Thoracic aorta (tissue), 2 donors: Measurements from ENCODE around the gene DNM3. TPM values are rescaled to one million over a fixed set of nuclear protein-coding genes. Genes with fewer than 3 reads are reported as not detected.

Source experiments
- ATAC-seq: fragments of 150-250 bp; one replicate; pipeline ENCODE4 v1.8.0; 2017; ENCODE audit warnings: low read depth; ENCODE audit not compliant: insufficient number of reproducible peaks, low FRiP score
- DNase-seq: peaks from one replicate; pipeline ENCODE4 v3.0.0-alpha.2; 2020; ENCODE audit warnings: low spot score
- H3K27ac ChIP-seq, 2 donors: fragments of 200-600 bp; sonication (generic); 1 replicate in 1 of 2; 2 replicates in 1 of 2; pipeline ENCODE4 v1.5.1; 2016; ENCODE audit warnings: mild to moderate bottlenecking in 2 of 2, moderate library complexity in 2 of 2
- H3K27me3 ChIP-seq: fragments of 200-600 bp; sonication (generic); replicated peaks from 2 replicates; pipeline ENCODE4 v1.6.0; 2016; ENCODE audit warnings: mild to moderate bottlenecking; ENCODE audit not compliant: insufficient read depth
- H3K36me3 ChIP-seq: fragments of 200-600 bp; sonication (generic); one replicate; pipeline ENCODE4 v1.5.1; 2016
- H3K4me1 ChIP-seq, 2 donors: fragments of 200-600 bp; sonication (generic); 1 replicate in 1 of 2; 2 replicates in 1 of 2; pipeline versions ENCODE4 v1.5.1 to v1.6.0; 2016; ENCODE audit warnings: low read depth in 2 of 2, mild to moderate bottlenecking in 1 of 2; ENCODE audit not compliant: control insufficient read depth in 1 of 2
- H3K4me3 ChIP-seq: fragments of 200-600 bp; sonication (generic); 2 replicates; pipeline ENCODE4 v1.5.1; 2016; ENCODE audit warnings: mild to moderate bottlenecking
- H3K9me3 ChIP-seq: fragments of 200-600 bp; sonication (generic); 2 replicates; pipeline ENCODE4 v1.5.1; 2016
- CTCF ChIP-seq: fragments of 200-600 bp; sonication (generic); IDR thresholded peaks from one replicate; pipeline ENCODE4 v1.5.1; 2019; ENCODE audit warnings: antibody characterized with exemption
- total RNA-seq, 2 donors: library from RNA; depleted of rRNA; stranded (reverse); fragments of >200 nt; gene quantifications; one replicate each; pipeline versions ENCODE4 v1.1.0 to v1.2.3, GENCODE V29; 2016

DNM3 gene
- total RNA-seq, 2 donors from 2014 or later, result 5.8 to 7.5 TPM

GRCh38 chr1:171817511-171818265 lies 23.6 kb upstream of the DNM3 start:
- Histone ChIP-seq H3K4me3 (no peak overlapping the region), H3K27me3 (no peaks in the 10 kb centered on the region), H3K27ac (no peak overlapping the region), H3K9me3 (no peaks in the 10 kb centered on the region), H3K36me3 (no peaks in the 10 kb centered on the region), H3K4me1 (no peaks in the 10 kb centered on the region)
- ATAC-seq (no peak), DNase-seq (no peak)
- TF ChIP-seq CTCF, result no peak

- Histone ChIP-seq H3K36me3 (no peaks in the 10 kb centered on the region), H3K9me3 (no peaks in the 10 kb centered on the region), H3K27me3 (no peaks in the 10 kb centered on the region), H3K4me1 (no peaks in the 10 kb centered on the region), H3K27ac (no peak overlapping the region), H3K4me3 (no peak overlapping the region)
- no peak for TF ChIP-seq CTCF
- DNase-seq (no peak), ATAC-seq (no peak)
Measured at GRCh38 chr1:171819946-171820345, 21.4 kb upstream of the DNM3 start.

GRCh38 chr1:171826973-171827372 lies 14.3 kb upstream of the DNM3 start:
- no peak for TF ChIP-seq CTCF
- H3K27me3 ChIP-seq, result no peaks in the 10 kb centered on the region
- H3K4me3 ChIP-seq, result no peak overlapping the region
- no peaks in the 10 kb centered on the region for H3K4me1 ChIP-seq
- H3K36me3 ChIP-seq, result no peaks in the 10 kb centered on the region
- no peak for DNase-seq
- H3K9me3 ChIP-seq, result peaks cover 3% of the 10 kb centered on the region
- H3K27ac ChIP-seq, result no peak overlapping the region
- no peak for ATAC-seq

GRCh38 chr1:171828794-171829193 lies 12.5 kb upstream of the DNM3 start:
- H3K27me3 ChIP-seq, result no peaks in the 10 kb centered on the region
- ATAC-seq (no peak), DNase-seq (no peak)
- H3K9me3 ChIP-seq, result peaks cover 3% of the 10 kb centered on the region
- TF ChIP-seq CTCF, result no peak
- no peak overlapping the region for H3K27ac ChIP-seq
- no peaks in the 10 kb centered on the region for H3K4me1 ChIP-seq
- no peaks in the 10 kb centered on the region for H3K36me3 ChIP-seq
- no peak overlapping the region for H3K4me3 ChIP-seq

GRCh38 chr1:171833091-171833825 lies 8.0 kb upstream of the DNM3 start:
- no peaks in the 10 kb centered on the region for H3K36me3 ChIP-seq
- no peaks in the 10 kb centered on the region for H3K27me3 ChIP-seq
- H3K4me3 ChIP-seq, result no peak overlapping the region
- no peak overlapping the region for H3K27ac ChIP-seq
- no peaks in the 10 kb centered on the region for H3K4me1 ChIP-seq
- no peak for TF ChIP-seq CTCF
- ATAC-seq, result no peak
- H3K9me3 ChIP-seq, result no peaks in the 10 kb centered on the region
- no peak for DNase-seq
